ENCODE results near the gene SERPINC1. TPM values are rescaled to one million over a fixed set of nuclear protein-coding genes. Genes with fewer than 3 reads are reported as not detected.

SERPINC1 gene
- total and polyA plus RNA-seq, 9 of the 15 experiments (the other 6 are each of a cell fraction or from before 2014, with no cell fraction given) = 0.07 to 1.2 (median 0.50) TPM

- TF ChIP-seq RREB1 (CRISPR knock-in tag; IDR thresholded peaks at IDR 0.05) (no peak), RHOXF2B (CRISPR knock-in tag; conservative IDR thresholded peaks at IDR 0.05) (no peak), MLX (CRISPR knock-in tag; conservative IDR thresholded peaks at IDR 0.05) (no peak), HDAC6 (IDR thresholded peaks at IDR 0.05; ENCODE audit: low read depth, low read length) (no peak), CBFA2T3 (IDR thresholded peaks at IDR 0.05) (no peak), E4F1 (CRISPR knock-in tag; IDR thresholded peaks at IDR 0.05; ENCODE audit: borderline replicate concordance) (no peak), ZNF212 (CRISPR knock-in tag; IDR thresholded peaks at IDR 0.05) (no peak), ZNF512 (tag; IDR thresholded peaks at IDR 0.05) (no peak), POLR2A (conservative IDR thresholded peaks at IDR 0.05) (peak; percentile 48; the same call in 1 of the 2 replicates)
Measured at GRCh38 chr1:173856014-173856413, 61.1 kb downstream of the SERPINC1 start (continued).

Data from K562 (cell line).